ENCODE data around the gene ARID1B.
A peak's percentile ranks its signal among the peaks of the same experiment; 100 is the strongest.

ARID1B gene

GRCh38 chr6:156825475-156825874 is 48.3 kb downstream of the ARID1B start:
- no peak for DNase-seq (ENCODE audit: low spot score)

GRCh38 chr6:156826290-156826955 is 49.2 kb downstream of the ARID1B start:
- no peak for DNase-seq (ENCODE audit: low spot score)

GRCh38 chr6:156827382-156827781 is 50.2 kb downstream of the ARID1B start:
- no peak for DNase-seq (ENCODE audit: low spot score)

GRCh38 chr6:156828280-156828703 is 51.1 kb downstream of the ARID1B start:
- DNase-seq (ENCODE audit: low spot score): no peak

- DNase-seq (ENCODE audit: low spot score): no peak
Measured at GRCh38 chr6:156830126-156830525, 52.9 kb downstream of the ARID1B start.

GRCh38 chr6:156832231-156832647 is 55.1 kb downstream of the ARID1B start:
- peak; percentile 32 for DNase-seq (ENCODE audit: low spot score)

GRCh38 chr6:156832669-156833068 is 55.5 kb downstream of the ARID1B start:
- no peak for DNase-seq (ENCODE audit: low spot score)

GRCh38 chr6:156833755-156834154 is 56.6 kb downstream of the ARID1B start:
- DNase-seq (ENCODE audit: low spot score): no peak

GRCh38 chr6:156839129-156839528 is 62.0 kb downstream of the ARID1B start:
- no peak for DNase-seq (ENCODE audit: low spot score)

GRCh38 chr6:156839591-156840001 is 62.4 kb downstream of the ARID1B start:
- no peak for DNase-seq (ENCODE audit: low spot score)

GRCh38 chr6:156840136-156840535 is 63.0 kb downstream of the ARID1B start:
- DNase-seq (ENCODE audit: low spot score): no peak

- DNase-seq (ENCODE audit: low spot score): no peak
Measured at GRCh38 chr6:156840606-156841005, 63.4 kb downstream of the ARID1B start.

GRCh38 chr6:156841508-156841907 is 64.3 kb downstream of the ARID1B start:
- DNase-seq (ENCODE audit: low spot score): no peak

- no peak for DNase-seq (ENCODE audit: low spot score)
Measured at GRCh38 chr6:156842598-156843250, 65.5 kb downstream of the ARID1B start.

- DNase-seq (ENCODE audit: low spot score): no peak
Measured at GRCh38 chr6:156844089-156844488, 66.9 kb downstream of the ARID1B start.

GRCh38 chr6:156845454-156846155 is 68.4 kb downstream of the ARID1B start:
- no peak for DNase-seq (ENCODE audit: low spot score)

- no peak for DNase-seq (ENCODE audit: low spot score)
Measured at GRCh38 chr6:156846845-156847599, 69.8 kb downstream of the ARID1B start.

GRCh38 chr6:156848123-156848522 is 70.9 kb downstream of the ARID1B start:
- no peak for DNase-seq (ENCODE audit: low spot score)

GRCh38 chr6:156848533-156848932 is 71.4 kb downstream of the ARID1B start:
- DNase-seq (ENCODE audit: low spot score): no peak

GRCh38 chr6:156849806-156850205 is 72.6 kb downstream of the ARID1B start:
- DNase-seq (ENCODE audit: low spot score): no peak

GRCh38 chr6:156850353-156850752 is 73.2 kb downstream of the ARID1B start:
- no peak for DNase-seq (ENCODE audit: low spot score)

- no peak for DNase-seq (ENCODE audit: low spot score)
Measured at GRCh38 chr6:156851454-156851921, 74.3 kb downstream of the ARID1B start.
